Measurements from ENCODE around the gene PTPRE. TPM values are rescaled to one million over a fixed set of nuclear protein-coding genes. Genes with fewer than 3 reads are reported as not detected.

Gene PTPRE
- total RNA-seq, 5 donors from 2014 or later (not counting 1 experiment from before 2014, with no cell fraction given): 23.2 to 69.2 (median 32.2) TPM

GRCh38 chr10:127974911-127975310, 68.0 kb downstream of the PTPRE start:
- Mint-ChIP-seq H3K27ac (no peak overlapping the region), H3K4me1 (peaks cover 0 to 5% (median 0%) of the 10 kb centered on the region in 3 donors), H3K4me3 (no peak overlapping the region), H3K36me3 (no peaks in the 10 kb centered on the region), H3K27me3 (peaks cover 24 to 29% of the 10 kb centered on the region in 2 donors), H3K9me3 (peaks cover 2 to 3% (median 2%) of the 10 kb centered on the region in 3 donors)
- Histone ChIP-seq H3K27ac (ENCODE audit: low read length) (no peak overlapping the region), H3K36me3 (ENCODE audit: control insufficient read depth in 2 of 2, extremely low read depth in 1 of 2, insufficient read depth in 1 of 2, low read length in 1 of 2) (no peaks in the 10 kb centered on the region), H3K27me3 (replicated peaks in 1 of 2; ENCODE audit: control insufficient read depth in 2 of 2, extremely low read depth in 1 of 2, insufficient read depth in 2 of 2, low read length in 1 of 2) (peaks cover 0 to 44% of the 10 kb centered on the region in 2 experiments), H3K4me1 (ENCODE audit: control insufficient read depth in 1 of 2, extremely low read depth in 1 of 2, insufficient read depth in 2 of 2, low read length in 2 of 2) (no peaks in the 10 kb centered on the region), H3K9me3 (no peaks in the 10 kb centered on the region), H3K4me3 (ENCODE audit: control insufficient read depth in 1 of 2, extremely low read depth in 1 of 2, low read length in 1 of 2) (no peak overlapping the region)
- CTCF ChIA-PET: no interaction called here
- no peak for DNase-seq
- POLR2A ChIA-PET: no interaction called here
- no peak for ATAC-seq (replicated peaks in 1 of 4)
- WGBS (ENCODE audit: insufficient coverage): 83% methylated on average over 5 of the region's 9 CpGs

DNA sequence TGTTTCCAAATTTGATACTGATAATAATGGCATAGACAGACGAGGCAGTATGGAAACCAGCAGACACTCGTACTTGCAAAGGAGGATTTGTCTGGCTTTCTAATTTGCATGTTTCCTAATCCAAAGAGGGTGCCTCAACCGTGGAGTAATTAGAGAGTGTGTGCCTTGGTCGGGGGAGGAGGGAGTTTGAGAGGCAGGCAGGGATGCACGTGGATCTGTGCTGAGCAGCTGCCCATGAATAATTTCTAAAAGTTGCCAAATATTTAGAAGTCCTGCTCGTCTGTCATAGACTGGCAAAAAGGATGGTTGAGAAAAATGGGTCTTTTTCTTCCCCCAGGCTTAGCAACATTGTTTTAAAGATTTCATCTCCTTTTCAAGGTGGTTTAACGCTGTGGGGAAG, 69.4 kb downstream of the PTPRE start:
- no peak for DNase-seq
- ChIA-PET CTCF (no interaction called here), POLR2A (no interaction called here)
- 75% methylated on average over 4 of the region's 7 CpGs for WGBS (ENCODE audit: insufficient coverage)
- H3K27ac Mint-ChIP-seq: no peak overlapping the region
- H3K27me3 Mint-ChIP-seq: peaks cover 24 to 28% of the 10 kb centered on the region in 2 donors
- Histone ChIP-seq H3K36me3 (ENCODE audit: control insufficient read depth in 2 of 2, extremely low read depth in 1 of 2, insufficient read depth in 1 of 2, low read length in 1 of 2) (no peaks in the 10 kb centered on the region), H3K4me1 (ENCODE audit: control insufficient read depth in 1 of 2, extremely low read depth in 1 of 2, insufficient read depth in 2 of 2, low read length in 2 of 2) (no peaks in the 10 kb centered on the region), H3K27me3 (replicated peaks in 1 of 2; ENCODE audit: control insufficient read depth in 2 of 2, extremely low read depth in 1 of 2, insufficient read depth in 2 of 2, low read length in 1 of 2) (peaks cover 0 to 38% of the 10 kb centered on the region in 2 experiments), H3K9me3 (no peaks in the 10 kb centered on the region), H3K4me3 (ENCODE audit: control insufficient read depth in 1 of 2, extremely low read depth in 1 of 2, low read length in 1 of 2) (no peak overlapping the region), H3K27ac (ENCODE audit: low read length) (no peak overlapping the region)
- no peaks in the 10 kb centered on the region for H3K36me3 Mint-ChIP-seq
- peaks cover 4 to 15% (median 6%) of the 10 kb centered on the region in 3 donors for H3K9me3 Mint-ChIP-seq
- no peak for ATAC-seq (replicated peaks in 1 of 4)
- no peak overlapping the region for H3K4me3 Mint-ChIP-seq
- H3K4me1 Mint-ChIP-seq: peaks cover 0 to 5% (median 0%) of the 10 kb centered on the region in 3 donors

GRCh38 chr10:127976701-127977356, 69.9 kb downstream of the PTPRE start:
- H3K36me3 Mint-ChIP-seq: no peaks in the 10 kb centered on the region
- Histone ChIP-seq H3K9me3 (no peaks in the 10 kb centered on the region), H3K4me1 (ENCODE audit: control insufficient read depth in 1 of 2, extremely low read depth in 1 of 2, insufficient read depth in 2 of 2, low read length in 2 of 2) (no peaks in the 10 kb centered on the region), H3K27me3 (replicated peaks in 1 of 2; ENCODE audit: control insufficient read depth in 2 of 2, extremely low read depth in 1 of 2, insufficient read depth in 2 of 2, low read length in 1 of 2) (peaks cover 0 to 34% of the 10 kb centered on the region in 2 experiments), H3K36me3 (ENCODE audit: control insufficient read depth in 2 of 2, extremely low read depth in 1 of 2, insufficient read depth in 1 of 2, low read length in 1 of 2) (no peaks in the 10 kb centered on the region), H3K4me3 (ENCODE audit: control insufficient read depth in 1 of 2, extremely low read depth in 1 of 2, low read length in 1 of 2) (no peak overlapping the region), H3K27ac (ENCODE audit: low read length) (no peak overlapping the region)
- H3K27ac Mint-ChIP-seq: no peak overlapping the region
- CTCF ChIA-PET: no interaction called here
- H3K27me3 Mint-ChIP-seq: peaks cover 24 to 29% of the 10 kb centered on the region in 2 donors
- POLR2A ChIA-PET: interaction anchor here in 1 of 2 donors (0.5 kb wide), 1 partner anchor 12 kb away, joined by 3 read pairs; no protein-coding TSS in a partner anchor
- no CpG with 5 or more reads among the region's 8 CpGs for WGBS (ENCODE audit: insufficient coverage)
- no peak for DNase-seq
- ATAC-seq (replicated peaks in 1 of 4): no peak
- no peak overlapping the region for H3K4me3 Mint-ChIP-seq
- peaks cover 4 to 15% (median 6%) of the 10 kb centered on the region in 3 donors for H3K9me3 Mint-ChIP-seq
- H3K4me1 Mint-ChIP-seq: peaks cover 0 to 5% (median 0%) of the 10 kb centered on the region in 3 donors

GRCh38 chr10:127977357-127978009, 70.6 kb downstream of the PTPRE start:
- H3K9me3 ChIP-seq: no peaks in the 10 kb centered on the region
- Mint-ChIP-seq H3K4me3 (no peak overlapping the region), H3K27me3 (peaks cover 24 to 29% of the 10 kb centered on the region in 2 donors), H3K4me1 (peaks cover 0 to 5% (median 0%) of the 10 kb centered on the region in 3 donors), H3K36me3 (no peaks in the 10 kb centered on the region), H3K27ac (no peak overlapping the region), H3K9me3 (peaks cover 4 to 15% (median 6%) of the 10 kb centered on the region in 3 donors)
- no peaks in the 10 kb centered on the region for H3K4me1 ChIP-seq (ENCODE audit: control insufficient read depth in 1 of 2, extremely low read depth in 1 of 2, insufficient read depth in 2 of 2, low read length in 2 of 2)
- no peaks in the 10 kb centered on the region for H3K36me3 ChIP-seq (ENCODE audit: control insufficient read depth in 2 of 2, extremely low read depth in 1 of 2, insufficient read depth in 1 of 2, low read length in 1 of 2)
- 44% methylated on average over 9 of the region's 12 CpGs for WGBS (ENCODE audit: insufficient coverage)
- CTCF ChIA-PET: no interaction called here
- H3K4me3 ChIP-seq (ENCODE audit: control insufficient read depth in 1 of 2, extremely low read depth in 1 of 2, low read length in 1 of 2): no peak overlapping the region
- POLR2A ChIA-PET: interaction anchor here in 1 of 2 donors (0.5 kb wide), 1 partner anchor 13 kb away, joined by 3 read pairs; no protein-coding TSS in a partner anchor
- ATAC-seq (replicated peaks in 1 of 4): no peak
- H3K27me3 ChIP-seq (replicated peaks in 1 of 2; ENCODE audit: control insufficient read depth in 2 of 2, extremely low read depth in 1 of 2, insufficient read depth in 2 of 2, low read length in 1 of 2): peaks cover 0 to 29% of the 10 kb centered on the region in 2 experiments
- peak in 3 of 35 experiments; percentile 7 to 21 (median 9) for DNase-seq
- no peak overlapping the region for H3K27ac ChIP-seq (ENCODE audit: low read length)

DNA sequence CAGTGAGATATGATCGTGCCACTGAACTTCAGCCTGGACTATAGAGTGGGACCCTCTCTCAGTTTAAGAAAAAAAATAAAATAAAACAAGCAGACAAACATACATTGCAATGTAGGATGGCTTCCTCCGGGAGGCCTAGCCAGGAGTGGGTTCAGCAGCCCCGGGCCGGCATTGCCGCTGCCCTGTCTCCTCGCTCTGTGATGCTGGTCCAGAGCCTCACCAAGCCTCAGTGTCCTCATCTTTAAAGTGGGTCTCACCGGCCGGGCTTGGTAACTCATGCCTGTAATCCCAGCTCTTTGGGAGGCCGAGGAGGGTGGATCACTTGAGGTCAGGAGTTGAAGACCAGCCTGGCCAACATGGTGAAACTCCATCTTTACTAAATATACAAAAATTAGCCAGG, 71.6 kb downstream of the PTPRE start:
- ATAC-seq (replicated peaks in 1 of 4) (no peak), DNase-seq (no peak)
- peaks cover 1 to 8% (median 1%) of the 10 kb centered on the region in 3 donors for H3K4me1 Mint-ChIP-seq
- no peak overlapping the region for H3K4me3 ChIP-seq (ENCODE audit: control insufficient read depth in 1 of 2, extremely low read depth in 1 of 2, low read length in 1 of 2)
- peaks cover 4 to 15% (median 6%) of the 10 kb centered on the region in 3 donors for H3K9me3 Mint-ChIP-seq
- no peaks in the 10 kb centered on the region for H3K4me1 ChIP-seq (ENCODE audit: control insufficient read depth in 1 of 2, extremely low read depth in 1 of 2, insufficient read depth in 2 of 2, low read length in 2 of 2)
- peaks cover 0 to 26% of the 10 kb centered on the region in 2 experiments for H3K27me3 ChIP-seq (replicated peaks in 1 of 2; ENCODE audit: control insufficient read depth in 2 of 2, extremely low read depth in 1 of 2, insufficient read depth in 2 of 2, low read length in 1 of 2)
- no peak overlapping the region for H3K27ac ChIP-seq (ENCODE audit: low read length)
- POLR2A ChIA-PET: no interaction called here
- CTCF ChIA-PET: no interaction called here
- no peak overlapping the region for H3K4me3 Mint-ChIP-seq
- 100% methylated on average over 5 of the region's 9 CpGs for WGBS (ENCODE audit: insufficient coverage)
- no peaks in the 10 kb centered on the region for H3K36me3 Mint-ChIP-seq
- no peaks in the 10 kb centered on the region for H3K36me3 ChIP-seq (ENCODE audit: control insufficient read depth in 2 of 2, extremely low read depth in 1 of 2, insufficient read depth in 1 of 2, low read length in 1 of 2)
- no peak overlapping the region for H3K27ac Mint-ChIP-seq
- H3K9me3 ChIP-seq: no peaks in the 10 kb centered on the region
- peaks cover 24 to 27% of the 10 kb centered on the region in 2 donors for H3K27me3 Mint-ChIP-seq

DNA sequence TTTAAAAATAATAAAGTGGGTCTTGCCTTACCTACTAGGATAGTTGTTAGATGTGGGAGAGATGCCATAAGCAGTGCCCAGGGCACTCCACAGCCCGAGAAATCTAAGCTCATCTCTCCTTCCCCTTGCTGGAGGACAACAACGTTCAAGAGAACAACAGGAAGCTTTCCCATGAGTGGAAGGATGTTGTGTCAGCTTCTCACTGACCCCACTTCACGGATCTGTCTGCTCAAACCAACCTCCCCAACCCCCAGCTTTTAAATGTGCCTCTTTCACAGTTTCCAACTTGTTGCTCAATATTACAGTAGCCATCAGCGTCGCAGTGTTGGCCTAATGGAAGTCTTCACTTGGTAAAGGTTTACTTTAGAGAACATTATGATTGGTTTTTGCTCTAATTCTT, 72.1 kb downstream of the PTPRE start:
- Mint-ChIP-seq H3K36me3 (no peaks in the 10 kb centered on the region), H3K4me1 (peaks cover 4 to 10% (median 5%) of the 10 kb centered on the region in 3 donors), H3K9me3 (peaks cover 4 to 15% (median 6%) of the 10 kb centered on the region in 3 donors), H3K4me3 (no peak overlapping the region), H3K27ac (no peak overlapping the region), H3K27me3 (peaks cover 20 to 22% of the 10 kb centered on the region in 2 donors)
- Histone ChIP-seq H3K27me3 (replicated peaks in 1 of 2; ENCODE audit: control insufficient read depth in 2 of 2, extremely low read depth in 1 of 2, insufficient read depth in 2 of 2, low read length in 1 of 2) (peaks cover 0 to 21% of the 10 kb centered on the region in 2 experiments), H3K9me3 (no peaks in the 10 kb centered on the region), H3K36me3 (ENCODE audit: control insufficient read depth in 2 of 2, extremely low read depth in 1 of 2, insufficient read depth in 1 of 2, low read length in 1 of 2) (no peaks in the 10 kb centered on the region), H3K27ac (ENCODE audit: low read length) (no peak overlapping the region), H3K4me3 (ENCODE audit: control insufficient read depth in 1 of 2, extremely low read depth in 1 of 2, low read length in 1 of 2) (no peak overlapping the region), H3K4me1 (ENCODE audit: control insufficient read depth in 1 of 2, extremely low read depth in 1 of 2, insufficient read depth in 2 of 2, low read length in 2 of 2) (no peaks in the 10 kb centered on the region)
- WGBS (ENCODE audit: insufficient coverage): 40% methylated on average over 1 of the region's 5 CpGs
- no peak for ATAC-seq (replicated peaks in 1 of 4)
- POLR2A ChIA-PET: no interaction called here
- CTCF ChIA-PET: no interaction called here
- no peak for DNase-seq
